Measurements from ENCODE around the gene CYTH2. TPM values are rescaled to one million over a fixed set of nuclear protein-coding genes. Genes with fewer than 3 reads are reported as not detected.
"Not testable (repeated sequence)": the region's sequence is repeated elsewhere in the genome, so short reads cannot be mapped to it uniquely, and the experiment has no call there.

The CYTH2 gene
- total RNA-seq, 1 donor from 2014 or later, result 69.9 TPM

DNA sequence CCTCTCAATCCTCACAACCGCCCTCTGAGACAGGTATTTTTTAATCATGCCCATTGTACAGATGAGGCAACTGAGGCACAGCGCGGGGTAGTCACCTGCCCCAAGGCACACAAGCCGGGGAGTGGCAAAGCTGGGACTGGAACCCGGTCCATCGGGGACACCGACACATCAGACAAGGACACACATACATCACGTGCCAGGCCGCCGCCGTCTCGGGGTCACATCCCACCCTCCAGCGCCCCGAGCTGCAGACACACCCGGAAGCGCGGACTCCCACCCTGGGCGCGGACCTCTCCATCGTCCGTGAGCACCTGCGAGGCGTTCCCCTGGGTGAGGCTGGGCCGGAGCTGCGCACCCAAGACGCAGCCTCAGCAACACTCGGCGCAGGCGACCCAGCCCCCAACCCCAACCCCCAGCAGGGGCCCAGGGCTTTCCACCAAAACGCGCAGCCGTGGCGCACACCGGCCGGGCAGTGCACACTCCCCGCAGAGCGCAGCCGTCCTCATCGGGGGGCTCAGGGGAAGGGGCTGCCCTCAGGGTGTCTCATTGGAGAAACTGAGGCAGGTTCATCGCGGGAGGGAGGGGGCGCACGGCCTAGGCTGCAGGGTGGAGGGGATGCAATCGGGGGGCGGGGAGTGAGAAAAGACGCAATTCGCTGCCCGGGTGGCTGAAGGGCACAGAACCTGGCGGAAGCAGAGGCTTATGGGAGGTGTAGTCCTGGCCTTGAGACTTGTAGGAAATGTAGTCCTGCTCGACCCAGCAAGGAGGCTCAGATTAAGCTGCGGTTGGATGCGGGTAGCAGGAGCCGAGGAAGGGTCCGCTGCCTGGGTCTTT lies 44.3 kb downstream of the CYTH2 start:
- Mint-ChIP-seq H3K36me3 (ENCODE audit: low read depth) (no peaks in the 10 kb centered on the region), H3K9me3 (ENCODE audit: low read depth) (no peaks in the 10 kb centered on the region), H3K4me1 (ENCODE audit: low read depth) (peaks cover 12% of the 10 kb centered on the region), H3K4me3 (ENCODE audit: unreplicated experiment) (no peak overlapping the region), H3K27ac (ENCODE audit: unreplicated experiment) (no peak overlapping the region), H3K27me3 (ENCODE audit: low read depth) (peaks cover 8% of the 10 kb centered on the region)
- TF ChIP-seq, protein P1, sequence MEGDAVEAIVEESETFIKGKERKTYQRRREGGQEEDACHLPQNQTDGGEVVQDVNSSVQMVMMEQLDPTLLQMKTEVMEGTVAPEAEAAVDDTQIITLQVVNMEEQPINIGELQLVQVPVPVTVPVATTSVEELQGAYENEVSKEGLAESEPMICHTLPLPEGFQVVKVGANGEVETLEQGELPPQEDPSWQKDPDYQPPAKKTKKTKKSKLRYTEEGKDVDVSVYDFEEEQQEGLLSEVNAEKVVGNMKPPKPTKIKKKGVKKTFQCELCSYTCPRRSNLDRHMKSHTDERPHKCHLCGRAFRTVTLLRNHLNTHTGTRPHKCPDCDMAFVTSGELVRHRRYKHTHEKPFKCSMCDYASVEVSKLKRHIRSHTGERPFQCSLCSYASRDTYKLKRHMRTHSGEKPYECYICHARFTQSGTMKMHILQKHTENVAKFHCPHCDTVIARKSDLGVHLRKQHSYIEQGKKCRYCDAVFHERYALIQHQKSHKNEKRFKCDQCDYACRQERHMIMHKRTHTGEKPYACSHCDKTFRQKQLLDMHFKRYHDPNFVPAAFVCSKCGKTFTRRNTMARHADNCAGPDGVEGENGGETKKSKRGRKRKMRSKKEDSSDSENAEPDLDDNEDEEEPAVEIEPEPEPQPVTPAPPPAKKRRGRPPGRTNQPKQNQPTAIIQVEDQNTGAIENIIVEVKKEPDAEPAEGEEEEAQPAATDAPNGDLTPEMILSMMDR (IDR thresholded peaks at IDR 0.05), result no peak
- no peak for DNase-seq (ENCODE audit: low spot score)

DNA sequence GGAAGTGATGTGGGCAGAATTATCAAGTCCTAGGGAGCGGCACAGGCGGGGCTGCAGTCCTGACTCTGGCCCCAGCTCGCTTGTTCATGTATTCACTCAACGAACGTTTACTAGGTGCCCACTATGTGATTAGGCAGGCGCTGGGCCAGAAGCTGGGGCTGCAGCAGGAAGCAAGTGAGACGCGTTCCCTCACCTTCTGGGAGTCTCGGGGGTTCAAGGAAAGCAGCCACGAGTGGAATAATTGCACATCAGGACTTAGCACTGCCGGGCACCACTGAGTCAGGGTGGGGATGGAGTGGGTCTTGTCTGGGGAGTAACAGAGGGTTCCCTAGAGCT lies 44.9 kb downstream of the CYTH2 start:
- Mint-ChIP-seq H3K27ac (ENCODE audit: unreplicated experiment) (no peak overlapping the region), H3K9me3 (ENCODE audit: low read depth) (no peaks in the 10 kb centered on the region), H3K36me3 (ENCODE audit: low read depth) (no peaks in the 10 kb centered on the region), H3K4me1 (ENCODE audit: low read depth) (peaks cover 12% of the 10 kb centered on the region), H3K4me3 (ENCODE audit: unreplicated experiment) (no peak overlapping the region), H3K27me3 (ENCODE audit: low read depth) (peaks cover 8% of the 10 kb centered on the region)
- no peak for DNase-seq (ENCODE audit: low spot score)
- TF ChIP-seq, protein P1 (IDR thresholded peaks at IDR 0.05), result no peak

DNA sequence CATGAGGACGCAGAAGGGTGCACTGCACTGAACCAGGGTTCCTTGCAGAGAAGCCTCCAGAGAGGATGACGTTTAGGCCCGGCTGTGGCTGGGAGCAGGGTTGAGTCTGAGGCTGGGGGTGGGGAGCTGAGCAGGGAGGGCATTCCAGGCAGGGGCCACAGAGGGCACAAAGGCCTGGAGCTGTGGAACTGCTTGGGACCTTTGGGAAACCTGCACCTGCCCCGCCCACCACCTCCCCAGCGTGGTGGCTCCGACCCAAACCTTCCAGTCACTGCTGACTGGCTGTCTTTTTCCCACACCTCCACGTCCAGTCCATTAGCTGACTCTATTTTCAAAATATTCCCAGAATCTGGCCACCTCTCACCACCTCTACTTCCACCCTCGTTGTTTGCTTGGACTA lies 47.4 kb downstream of the CYTH2 start:
- no peak for DNase-seq (ENCODE audit: low spot score)
- peaks cover 4% of the 10 kb centered on the region for H3K4me1 Mint-ChIP-seq (ENCODE audit: low read depth)
- no peaks in the 10 kb centered on the region for H3K9me3 Mint-ChIP-seq (ENCODE audit: low read depth)
- no peaks in the 10 kb centered on the region for H3K36me3 Mint-ChIP-seq (ENCODE audit: low read depth)
- no peak overlapping the region for H3K27ac Mint-ChIP-seq (ENCODE audit: unreplicated experiment)
- H3K27me3 Mint-ChIP-seq (ENCODE audit: low read depth), result no peaks in the 10 kb centered on the region
- H3K4me3 Mint-ChIP-seq (ENCODE audit: unreplicated experiment), result no peak overlapping the region
- TF ChIP-seq, protein P1 (IDR thresholded peaks at IDR 0.05), result no peak

DNA sequence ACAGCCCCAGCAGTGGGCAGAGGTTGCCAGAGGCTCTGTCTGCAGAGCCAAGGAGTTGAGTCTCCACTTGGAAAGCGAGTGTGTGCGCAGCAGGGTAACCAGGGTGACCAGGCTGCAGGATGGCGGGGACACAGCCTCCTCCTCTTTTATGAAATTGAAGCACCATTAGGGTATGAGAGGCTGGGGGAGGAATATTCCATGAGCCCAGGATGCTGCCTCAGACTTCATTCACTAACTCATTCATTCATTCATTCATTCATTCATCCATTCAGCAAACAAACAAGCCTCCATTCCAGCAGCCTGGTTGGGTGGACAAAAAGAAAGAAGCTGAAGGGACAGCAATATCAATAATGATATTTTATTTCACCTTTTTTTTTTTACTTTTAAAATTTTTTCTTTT lies 49.0 kb downstream of the CYTH2 start:
- Mint-ChIP-seq H3K36me3 (ENCODE audit: low read depth) (no peaks in the 10 kb centered on the region), H3K9me3 (ENCODE audit: low read depth) (no peaks in the 10 kb centered on the region), H3K4me1 (ENCODE audit: low read depth) (peaks cover 4% of the 10 kb centered on the region), H3K27ac (ENCODE audit: unreplicated experiment) (no peak overlapping the region), H3K27me3 (ENCODE audit: low read depth) (no peaks in the 10 kb centered on the region), H3K4me3 (ENCODE audit: unreplicated experiment) (no peak overlapping the region)
- TF ChIP-seq, protein P1 (IDR thresholded peaks at IDR 0.05), result no peak
- DNase-seq (ENCODE audit: low spot score), result no peak

DNA sequence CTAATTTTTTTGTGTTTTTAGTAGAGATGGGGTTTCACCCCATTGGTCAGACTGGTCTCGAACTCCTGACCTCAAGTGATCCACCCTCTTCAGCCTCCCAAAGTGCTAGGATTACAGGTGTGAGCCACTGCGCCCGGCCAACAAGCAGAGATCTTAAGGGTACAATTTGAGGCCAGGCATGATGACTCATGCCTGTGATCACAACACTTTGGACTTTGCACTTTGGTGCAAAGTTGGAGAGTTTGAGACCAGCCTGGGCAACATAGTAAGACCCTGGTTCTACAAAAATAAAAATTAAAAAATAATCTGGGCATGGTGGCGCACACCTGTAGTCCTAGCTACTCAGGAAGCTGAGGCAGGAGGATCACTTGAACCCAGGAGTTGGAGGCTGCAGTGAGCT lies 50.3 kb downstream of the CYTH2 start:
- H3K4me3 Mint-ChIP-seq (ENCODE audit: unreplicated experiment); H3K9me3 Mint-ChIP-seq (ENCODE audit: low read depth); DNase-seq (ENCODE audit: low spot score); H3K4me1 Mint-ChIP-seq (ENCODE audit: low read depth); H3K27ac Mint-ChIP-seq (ENCODE audit: unreplicated experiment); H3K36me3 Mint-ChIP-seq (ENCODE audit: low read depth); H3K27me3 Mint-ChIP-seq (ENCODE audit: low read depth): not testable (repeated sequence)

DNA sequence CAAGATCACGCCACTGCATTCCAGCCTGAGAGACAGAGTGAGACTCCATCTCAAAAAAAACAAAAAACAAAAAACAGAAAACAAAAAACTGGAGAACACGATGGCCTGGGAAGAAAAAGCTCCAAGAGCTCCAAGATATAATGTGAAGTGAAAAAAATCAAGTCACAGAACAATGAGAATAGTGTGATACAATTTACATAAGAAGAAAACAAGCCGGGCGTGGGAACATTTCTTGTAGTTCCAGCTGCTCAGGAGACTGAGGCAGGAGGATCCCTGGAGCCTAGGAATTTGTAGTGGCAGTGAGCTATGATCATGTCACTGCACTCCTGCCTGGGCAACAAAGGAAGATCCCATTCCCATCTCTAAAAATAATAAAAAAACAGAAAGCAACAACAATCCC lies 51.0 kb downstream of the CYTH2 start:
- H3K27ac Mint-ChIP-seq (ENCODE audit: unreplicated experiment), result no peak overlapping the region
- TF ChIP-seq, protein P1 (IDR thresholded peaks at IDR 0.05), result no peak

More for the DNA sequence above, 51.0 kb downstream of the CYTH2 start:
- no peak for DNase-seq (ENCODE audit: low spot score)
- Mint-ChIP-seq H3K9me3 (ENCODE audit: low read depth) (peaks cover 6% of the 10 kb centered on the region), H3K4me3 (ENCODE audit: unreplicated experiment) (no peak overlapping the region), H3K36me3 (ENCODE audit: low read depth) (no peaks in the 10 kb centered on the region), H3K4me1 (ENCODE audit: low read depth) (no peaks in the 10 kb centered on the region), H3K27me3 (ENCODE audit: low read depth) (no peaks in the 10 kb centered on the region)
